ENCODE results near the gene IKZF1. TPM values are rescaled to one million over a fixed set of nuclear protein-coding genes. Genes with fewer than 3 reads are reported as not detected.

IKZF1 gene
- total and polyA plus RNA-seq, 9 of the 15 experiments (the other 6 are each of a cell fraction or from before 2014, with no cell fraction given): 12.6 to 85.3 (median 44.7) TPM

- TF ChIP-seq HINFP (tag; conservative IDR thresholded peaks at IDR 0.05; ENCODE audit: low read depth) (0 out of 2 replicates have a peak, but pooled peaks have one; percentile 17), SMARCC2 (IDR thresholded peaks at IDR 0.05; ENCODE audit: low read depth) (no peak), ZBTB8A (IDR thresholded peaks at IDR 0.05; ENCODE audit: partially characterized antibody) (no peak), PCBP2 (IDR thresholded peaks at IDR 0.05; ENCODE audit: low read depth, low read length, poor library complexity, severe bottlenecking) (no peak), HNRNPL (IDR thresholded peaks at IDR 0.05; ENCODE audit: low read depth, low read length) (no peak), BDP1 (IDR thresholded peaks at IDR 0.05; ENCODE audit: insufficient read depth, insufficient read length) (no peak), MNT (conservative IDR thresholded peaks at IDR 0.05) (no peak), ZFP36 (IDR thresholded peaks at IDR 0.05; ENCODE audit: low read depth, low read length, partially characterized antibody) (no peak), ETV1 (tag; conservative IDR thresholded peaks at IDR 0.05; ENCODE audit: low read depth) (0 out of 2 replicates have a peak, but pooled peaks have one; percentile 35)
- TF ChIP-seq, protein P1, sequence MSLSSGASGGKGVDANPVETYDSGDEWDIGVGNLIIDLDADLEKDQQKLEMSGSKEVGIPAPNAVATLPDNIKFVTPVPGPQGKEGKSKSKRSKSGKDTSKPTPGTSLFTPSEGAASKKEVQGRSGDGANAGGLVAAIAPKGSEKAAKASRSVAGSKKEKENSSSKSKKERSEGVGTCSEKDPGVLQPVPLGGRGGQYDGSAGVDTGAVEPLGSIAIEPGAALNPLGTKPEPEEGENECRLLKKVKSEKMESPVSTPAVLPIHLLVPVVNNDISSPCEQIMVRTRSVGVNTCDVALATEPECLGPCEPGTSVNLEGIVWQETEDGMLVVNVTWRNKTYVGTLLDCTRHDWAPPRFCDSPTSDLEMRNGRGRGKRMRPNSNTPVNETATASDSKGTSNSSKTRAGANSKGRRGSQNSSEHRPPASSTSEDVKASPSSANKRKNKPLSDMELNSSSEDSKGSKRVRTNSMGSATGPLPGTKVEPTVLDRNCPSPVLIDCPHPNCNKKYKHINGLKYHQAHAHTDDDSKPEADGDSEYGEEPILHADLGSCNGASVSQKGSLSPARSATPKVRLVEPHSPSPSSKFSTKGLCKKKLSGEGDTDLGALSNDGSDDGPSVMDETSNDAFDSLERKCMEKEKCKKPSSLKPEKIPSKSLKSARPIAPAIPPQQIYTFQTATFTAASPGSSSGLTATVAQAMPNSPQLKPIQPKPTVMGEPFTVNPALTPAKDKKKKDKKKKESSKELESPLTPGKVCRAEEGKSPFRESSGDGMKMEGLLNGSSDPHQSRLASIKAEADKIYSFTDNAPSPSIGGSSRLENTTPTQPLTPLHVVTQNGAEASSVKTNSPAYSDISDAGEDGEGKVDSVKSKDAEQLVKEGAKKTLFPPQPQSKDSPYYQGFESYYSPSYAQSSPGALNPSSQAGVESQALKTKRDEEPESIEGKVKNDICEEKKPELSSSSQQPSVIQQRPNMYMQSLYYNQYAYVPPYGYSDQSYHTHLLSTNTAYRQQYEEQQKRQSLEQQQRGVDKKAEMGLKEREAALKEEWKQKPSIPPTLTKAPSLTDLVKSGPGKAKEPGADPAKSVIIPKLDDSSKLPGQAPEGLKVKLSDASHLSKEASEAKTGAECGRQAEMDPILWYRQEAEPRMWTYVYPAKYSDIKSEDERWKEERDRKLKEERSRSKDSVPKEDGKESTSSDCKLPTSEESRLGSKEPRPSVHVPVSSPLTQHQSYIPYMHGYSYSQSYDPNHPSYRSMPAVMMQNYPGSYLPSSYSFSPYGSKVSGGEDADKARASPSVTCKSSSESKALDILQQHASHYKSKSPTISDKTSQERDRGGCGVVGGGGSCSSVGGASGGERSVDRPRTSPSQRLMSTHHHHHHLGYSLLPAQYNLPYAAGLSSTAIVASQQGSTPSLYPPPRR (CRISPR knock-in tag; IDR thresholded peaks at IDR 0.05; ENCODE audit: borderline replicate concordance): no peak
- TF ChIP-seq, protein P2, sequence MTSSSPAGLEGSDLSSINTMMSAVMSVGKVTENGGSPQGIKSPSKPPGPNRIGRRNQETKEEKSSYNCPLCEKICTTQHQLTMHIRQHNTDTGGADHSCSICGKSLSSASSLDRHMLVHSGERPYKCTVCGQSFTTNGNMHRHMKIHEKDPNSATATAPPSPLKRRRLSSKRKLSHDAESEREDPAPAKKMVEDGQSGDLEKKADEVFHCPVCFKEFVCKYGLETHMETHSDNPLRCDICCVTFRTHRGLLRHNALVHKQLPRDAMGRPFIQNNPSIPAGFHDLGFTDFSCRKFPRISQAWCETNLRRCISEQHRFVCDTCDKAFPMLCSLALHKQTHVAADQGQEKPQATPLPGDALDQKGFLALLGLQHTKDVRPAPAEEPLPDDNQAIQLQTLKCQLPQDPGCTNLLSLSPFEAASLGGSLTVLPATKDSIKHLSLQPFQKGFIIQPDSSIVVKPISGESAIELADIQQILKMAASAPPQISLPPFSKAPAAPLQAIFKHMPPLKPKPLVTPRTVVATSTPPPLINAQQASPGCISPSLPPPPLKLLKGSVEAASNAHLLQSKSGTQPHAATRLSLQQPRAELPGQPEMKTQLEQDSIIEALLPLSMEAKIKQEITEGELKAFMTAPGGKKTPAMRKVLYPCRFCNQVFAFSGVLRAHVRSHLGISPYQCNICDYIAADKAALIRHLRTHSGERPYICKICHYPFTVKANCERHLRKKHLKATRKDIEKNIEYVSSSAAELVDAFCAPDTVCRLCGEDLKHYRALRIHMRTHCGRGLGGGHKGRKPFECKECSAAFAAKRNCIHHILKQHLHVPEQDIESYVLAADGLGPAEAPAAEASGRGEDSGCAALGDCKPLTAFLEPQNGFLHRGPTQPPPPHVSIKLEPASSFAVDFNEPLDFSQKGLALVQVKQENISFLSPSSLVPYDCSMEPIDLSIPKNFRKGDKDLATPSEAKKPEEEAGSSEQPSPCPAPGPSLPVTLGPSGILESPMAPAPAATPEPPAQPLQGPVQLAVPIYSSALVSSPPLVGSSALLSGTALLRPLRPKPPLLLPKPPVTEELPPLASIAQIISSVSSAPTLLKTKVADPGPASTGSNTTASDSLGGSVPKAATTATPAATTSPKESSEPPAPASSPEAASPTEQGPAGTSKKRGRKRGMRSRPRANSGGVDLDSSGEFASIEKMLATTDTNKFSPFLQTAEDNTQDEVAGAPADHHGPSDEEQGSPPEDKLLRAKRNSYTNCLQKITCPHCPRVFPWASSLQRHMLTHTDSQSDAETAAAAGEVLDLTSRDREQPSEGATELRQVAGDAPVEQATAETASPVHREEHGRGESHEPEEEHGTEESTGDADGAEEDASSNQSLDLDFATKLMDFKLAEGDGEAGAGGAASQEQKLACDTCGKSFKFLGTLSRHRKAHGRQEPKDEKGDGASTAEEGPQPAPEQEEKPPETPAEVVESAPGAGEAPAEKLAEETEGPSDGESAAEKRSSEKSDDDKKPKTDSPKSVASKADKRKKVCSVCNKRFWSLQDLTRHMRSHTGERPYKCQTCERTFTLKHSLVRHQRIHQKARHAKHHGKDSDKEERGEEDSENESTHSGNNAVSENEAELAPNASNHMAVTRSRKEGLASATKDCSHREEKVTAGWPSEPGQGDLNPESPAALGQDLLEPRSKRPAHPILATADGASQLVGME (CRISPR knock-in tag; IDR thresholded peaks at IDR 0.05): 0 out of 2 replicates have a peak, but pooled peaks have one; percentile 49
These were observed 4.2 kb downstream of the IKZF1 start (continued) for GRCh38 chr7:50308532-50309385.
